Stimulated activated CD4-positive, alpha-beta T cell treated with anti-CD3 and anti-CD28 coated beads, Interleukin-4, amount 100 ng/mL, for 1 hour (primary cell): ENCODE measurements around the gene CCDC201.

Experiments used
- DNase-seq: peaks from one replicate; pipeline ENCODE4 v3.0.0-alpha.2; 2020

CCDC201 gene

DNA sequence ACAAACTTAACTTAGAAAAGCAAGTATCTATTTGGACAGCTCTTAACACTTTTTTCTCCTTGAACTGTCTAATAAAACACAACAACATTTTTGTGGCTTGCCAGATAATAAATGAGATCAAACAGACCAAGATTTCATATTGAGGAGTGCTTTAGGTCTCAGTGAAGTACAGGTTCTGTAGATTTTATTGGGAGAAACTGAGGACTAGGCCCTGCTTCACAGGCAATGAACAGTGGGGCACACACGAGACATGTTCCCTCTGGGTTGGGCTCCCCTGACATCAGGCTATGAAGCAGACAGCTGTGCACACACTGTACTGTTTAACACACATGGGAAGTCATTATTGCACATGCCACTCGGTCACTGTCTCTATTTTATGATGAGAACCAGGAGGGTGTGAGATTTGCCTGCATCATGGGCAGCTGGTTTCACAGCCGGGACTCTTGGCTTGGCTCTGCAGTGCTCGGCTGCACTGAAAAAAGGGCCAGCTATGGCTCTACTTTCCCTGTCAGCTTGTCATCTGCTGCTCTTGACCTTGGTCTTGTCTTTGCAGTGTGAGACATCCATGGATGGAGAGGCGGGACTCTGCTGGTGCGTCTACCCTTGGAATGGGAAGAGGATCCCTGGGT is 19.6 kb upstream of the CCDC201 start:
- no peak for DNase-seq

DNA sequence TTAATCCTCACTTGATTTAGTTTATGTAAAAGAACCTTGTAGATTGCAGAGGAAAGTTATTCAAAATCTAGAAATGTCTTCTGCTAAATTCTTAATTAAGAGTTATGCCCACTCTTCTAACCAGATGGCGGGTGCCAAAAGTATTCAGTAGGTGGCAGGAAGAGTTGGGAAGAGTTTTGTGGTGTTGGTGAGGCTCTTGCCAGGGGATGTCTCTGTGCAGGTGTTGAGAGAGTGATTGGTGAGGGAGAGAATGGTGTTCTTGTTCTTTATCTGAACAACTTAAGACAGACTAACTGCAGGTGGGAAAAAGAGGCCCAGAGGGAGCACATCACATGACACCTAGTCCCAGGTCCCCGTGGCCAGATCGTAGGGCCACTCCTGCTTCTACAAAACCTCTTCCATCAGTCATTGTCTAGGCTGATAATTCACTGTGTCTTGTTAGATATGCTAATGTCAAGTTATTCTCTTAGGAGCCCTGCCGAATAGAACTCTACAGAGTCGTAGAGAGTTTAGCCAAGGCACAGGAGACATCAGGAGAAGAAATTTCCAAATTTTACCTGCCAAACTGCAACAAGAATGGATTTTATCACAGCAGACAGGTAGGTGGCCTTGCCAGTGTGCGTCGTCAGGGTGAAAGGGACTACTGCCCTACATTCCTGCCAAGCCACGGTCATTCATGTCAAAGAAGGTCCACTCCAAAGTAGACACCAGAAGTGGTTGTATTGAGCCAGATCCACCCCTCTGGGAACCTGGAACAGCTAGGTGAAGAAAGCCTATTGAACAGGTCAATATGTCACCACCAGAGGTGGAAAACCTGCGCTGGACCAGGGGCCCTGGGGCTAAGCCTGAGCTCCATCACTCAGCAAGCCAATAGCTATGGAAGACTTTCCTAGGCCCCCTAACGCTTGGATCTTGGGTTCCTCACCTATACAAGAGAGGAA is 18.9 kb upstream of the CCDC201 start:
- DNase-seq, result no peak

DNA sequence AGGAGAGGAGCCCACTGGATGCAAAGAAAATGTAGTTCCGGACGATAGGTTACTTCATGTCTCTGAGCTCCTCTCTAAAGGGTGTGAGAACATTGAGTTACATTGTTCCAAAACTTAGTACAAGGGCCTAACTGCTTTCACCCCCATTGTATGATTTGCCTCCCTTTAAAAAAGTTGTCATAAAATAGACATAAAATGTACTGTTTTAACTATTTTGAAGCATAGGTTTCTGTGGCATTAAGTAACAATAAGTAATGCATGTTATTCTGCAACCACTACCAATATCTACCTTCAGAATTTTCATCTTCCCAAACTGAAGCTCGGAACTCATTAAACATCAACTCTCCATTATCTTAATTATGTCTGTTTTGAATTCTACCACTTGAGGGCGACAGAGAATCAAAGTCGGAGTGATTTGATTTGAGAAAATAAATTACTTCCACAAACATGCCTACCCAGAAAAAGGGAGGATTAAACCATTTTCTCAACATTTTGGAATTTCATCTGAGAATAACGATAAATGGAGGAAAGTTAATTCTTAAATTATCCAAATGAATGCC is 18.1 kb upstream of the CCDC201 start:
- DNase-seq, result no peak

DNA sequence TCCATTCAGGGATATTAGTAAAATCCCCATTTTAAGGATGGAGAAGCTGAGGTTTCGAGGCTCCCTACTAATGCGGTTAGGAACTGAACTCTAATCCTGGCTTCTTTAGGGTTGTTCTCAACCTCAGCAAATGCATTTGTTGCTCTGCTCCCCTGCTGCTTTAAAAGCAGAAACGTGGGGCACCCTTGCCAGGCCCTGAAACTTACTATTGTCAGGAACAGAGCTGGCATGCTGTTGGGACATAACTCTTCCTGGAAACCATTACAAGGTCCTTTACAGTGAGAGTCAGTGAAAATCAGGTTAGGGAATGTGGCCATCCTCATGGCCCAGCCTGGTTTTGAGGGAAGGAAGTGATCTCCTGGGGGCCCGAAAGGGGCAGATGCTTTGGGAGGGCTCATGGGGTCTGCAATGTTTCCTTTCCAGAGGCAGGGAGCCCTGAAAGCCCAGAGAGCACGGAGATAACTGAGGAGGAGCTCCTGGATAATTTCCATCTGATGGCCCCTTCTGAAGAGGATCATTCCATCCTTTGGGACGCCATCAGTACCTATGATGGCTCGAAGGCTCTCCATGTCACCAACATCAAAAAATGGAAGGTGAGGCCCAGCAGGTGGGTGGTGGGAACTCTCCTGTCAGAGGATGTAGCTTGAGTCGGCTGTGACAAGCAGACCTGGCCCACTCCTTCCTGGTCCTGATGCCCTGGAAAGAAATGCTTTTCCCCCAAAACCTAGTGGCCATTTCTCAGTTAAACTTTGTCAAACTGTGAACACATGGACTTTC is 17.4 kb upstream of the CCDC201 start:
- no peak for DNase-seq

DNA sequence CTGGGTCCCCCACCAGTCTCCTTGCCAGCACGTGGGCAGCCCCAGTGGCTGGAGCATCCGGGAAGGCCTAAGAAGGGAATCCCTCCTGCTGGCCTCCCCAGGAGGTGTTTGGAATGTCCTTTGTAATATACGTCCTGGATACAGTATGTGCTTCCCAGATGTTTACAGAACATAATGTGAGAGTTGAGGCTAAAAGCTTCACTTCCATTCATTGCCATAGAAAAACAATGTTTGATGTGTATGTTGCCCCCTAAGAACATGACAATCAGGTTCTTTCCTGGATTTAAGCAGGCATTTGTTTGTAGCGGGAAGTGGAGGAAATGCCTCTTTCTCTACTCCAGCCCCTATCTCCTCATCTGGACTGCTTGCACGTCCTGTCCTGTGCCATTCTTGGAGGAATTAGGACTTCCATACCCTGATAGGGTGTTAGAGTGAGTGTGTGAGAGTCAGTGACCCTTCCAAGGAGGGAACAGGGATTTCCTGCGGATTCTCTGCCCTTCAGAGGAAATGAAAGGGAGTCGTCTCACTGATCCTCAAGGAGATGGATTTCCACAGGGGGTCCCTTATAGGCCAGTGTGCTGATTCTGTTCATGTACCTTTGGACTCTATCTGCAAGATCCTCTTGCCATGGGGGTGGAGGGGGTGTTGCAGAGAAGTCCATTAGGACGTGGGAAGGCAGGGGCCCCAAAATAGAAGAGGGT is 16.6 kb upstream of the CCDC201 start:
- no peak for DNase-seq

DNA sequence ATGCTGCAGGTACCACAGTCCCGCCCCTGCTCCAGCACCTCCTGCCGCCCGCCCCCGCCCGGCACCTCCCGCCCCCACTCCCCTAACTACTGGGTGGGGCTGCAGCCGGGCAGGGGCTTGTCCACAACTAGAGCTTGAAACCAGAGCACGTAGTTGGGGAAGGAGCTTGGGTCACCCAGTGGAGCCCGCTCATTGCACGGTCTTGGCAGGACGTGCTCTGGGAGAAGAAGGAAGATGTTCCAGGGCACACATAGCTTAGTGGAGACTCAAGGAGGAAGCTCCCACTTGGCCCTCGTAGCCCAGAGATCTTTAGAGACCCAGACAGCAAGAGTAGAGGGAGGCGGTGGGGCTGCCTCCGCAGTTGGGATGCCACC is 16.1 kb upstream of the CCDC201 start:
- no peak for DNase-seq

DNA sequence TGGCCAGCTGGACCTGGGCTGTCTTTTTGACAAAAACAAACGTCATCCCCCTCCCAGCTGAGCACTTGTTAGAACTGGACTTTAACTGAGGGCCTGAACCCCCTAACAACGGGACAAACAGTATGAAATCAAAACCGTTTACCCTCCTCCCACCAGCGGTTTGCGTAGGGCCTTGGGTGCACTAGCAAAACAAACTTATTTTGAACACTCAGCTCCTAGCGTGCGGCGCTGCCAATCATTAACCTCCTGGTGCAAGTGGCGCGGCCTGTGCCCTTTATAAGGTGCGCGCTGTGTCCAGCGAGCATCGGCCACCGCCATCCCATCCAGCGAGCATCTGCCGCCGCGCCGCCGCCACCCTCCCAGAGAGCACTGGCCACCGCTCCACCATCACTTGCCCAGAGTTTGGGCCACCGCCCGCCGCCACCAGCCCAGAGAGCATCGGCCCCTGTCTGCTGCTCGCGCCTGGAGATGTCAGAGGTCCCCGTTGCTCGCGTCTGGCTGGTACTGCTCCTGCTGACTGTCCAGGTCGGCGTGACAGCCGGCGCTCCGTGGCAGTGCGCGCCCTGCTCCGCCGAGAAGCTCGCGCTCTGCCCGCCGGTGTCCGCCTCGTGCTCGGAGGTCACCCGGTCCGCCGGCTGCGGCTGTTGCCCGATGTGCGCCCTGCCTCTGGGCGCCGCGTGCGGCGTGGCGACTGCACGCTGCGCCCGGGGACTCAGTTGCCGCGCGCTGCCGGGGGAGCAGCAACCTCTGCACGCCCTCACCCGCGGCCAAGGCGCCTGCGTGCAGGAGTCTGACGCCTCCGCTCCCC is 15.5 kb upstream of the CCDC201 start, which contains the start of gene IGFBP1:
Gene IGFBP1 (plus strand): TSS at position 304 of the 808 bp plus-strand sequence. CDS start 165 bp downstream, at position 469.
- DNase-seq, result no peak

DNA sequence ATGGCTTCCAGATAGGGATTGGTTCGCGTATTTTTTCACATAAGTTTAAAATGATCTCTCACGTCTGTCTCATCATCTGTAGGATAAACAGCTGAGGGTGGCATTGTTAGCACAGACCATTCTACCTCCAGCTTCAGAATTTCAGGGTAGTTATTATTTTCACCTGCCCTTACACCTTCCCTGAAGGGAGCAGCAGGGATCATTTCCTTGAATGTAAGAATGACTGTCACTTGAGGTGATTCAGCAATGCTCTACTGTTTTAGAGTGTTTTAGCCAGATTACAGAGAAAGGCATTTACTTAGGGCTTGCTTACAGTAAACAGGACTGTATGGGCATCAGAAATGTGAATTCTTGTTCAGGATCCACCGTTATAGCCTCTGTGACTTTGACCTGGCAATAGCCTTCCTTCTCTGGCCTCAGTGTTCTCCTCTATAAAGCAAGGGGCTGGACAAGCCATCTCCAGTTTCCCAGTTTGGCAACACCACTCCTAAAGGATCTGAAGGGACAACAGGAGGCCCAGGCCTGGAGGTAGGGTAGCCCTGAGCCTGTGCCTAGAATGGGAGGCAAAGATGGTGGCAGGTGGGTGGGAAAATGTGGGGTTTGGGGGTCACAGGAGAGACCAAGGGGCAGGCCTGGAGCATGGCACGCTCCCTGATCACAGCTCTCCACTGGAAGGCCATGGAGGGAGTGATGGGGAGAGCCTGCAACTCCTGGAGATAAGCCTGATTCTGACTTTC is 14.2 kb upstream of the CCDC201 start:
- no peak for DNase-seq

DNA sequence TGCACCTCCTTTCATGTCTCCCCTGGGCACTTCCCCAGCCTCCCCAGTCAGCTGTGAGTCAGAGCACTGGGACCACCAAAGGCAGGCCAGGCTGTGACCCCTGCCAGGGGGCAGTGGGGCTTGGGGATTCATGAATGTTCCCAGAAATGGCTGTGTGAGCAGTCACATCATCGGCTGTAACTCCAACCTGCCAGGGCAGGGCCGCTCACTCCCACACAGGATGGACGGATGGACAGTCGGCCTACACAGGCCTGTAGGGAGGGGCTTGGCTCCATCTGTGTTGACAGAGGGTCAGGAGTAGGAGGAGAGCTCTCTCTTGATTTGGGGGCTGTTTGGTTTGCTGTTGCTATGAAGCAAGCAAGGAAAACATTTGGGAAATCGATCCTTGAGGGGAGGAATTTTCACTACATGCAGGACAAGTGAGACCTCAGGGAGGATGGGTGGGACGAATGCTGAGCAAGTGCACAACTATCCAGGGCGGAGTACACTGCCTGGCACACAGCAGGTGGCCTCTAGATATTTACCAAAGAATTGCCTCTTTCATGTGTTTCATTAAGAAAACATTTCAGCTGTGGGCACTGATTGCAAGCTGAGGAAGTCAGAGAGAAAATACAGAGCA is 12.5 kb upstream of the CCDC201 start:
- no peak for DNase-seq

DNA sequence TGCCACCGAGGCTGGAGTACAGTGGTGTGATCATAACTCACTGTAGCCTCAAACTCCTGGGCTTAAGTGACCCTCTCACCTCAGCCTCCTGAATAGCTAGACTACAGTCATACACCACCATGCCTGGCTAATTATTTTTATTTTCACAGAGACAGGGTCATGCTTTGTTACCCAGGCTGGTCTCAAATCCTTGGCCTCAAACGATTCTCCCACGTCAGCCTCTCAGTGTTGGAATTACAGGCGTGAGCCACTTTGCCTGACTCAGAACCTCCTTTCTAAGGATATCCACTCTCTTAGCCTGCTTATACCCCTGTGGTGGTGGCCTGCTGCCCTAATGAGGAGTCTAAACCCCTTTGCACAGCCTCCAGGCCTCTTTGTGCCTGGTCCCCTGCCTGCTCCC is 11.3 kb upstream of the CCDC201 start:
- no peak for DNase-seq

DNA sequence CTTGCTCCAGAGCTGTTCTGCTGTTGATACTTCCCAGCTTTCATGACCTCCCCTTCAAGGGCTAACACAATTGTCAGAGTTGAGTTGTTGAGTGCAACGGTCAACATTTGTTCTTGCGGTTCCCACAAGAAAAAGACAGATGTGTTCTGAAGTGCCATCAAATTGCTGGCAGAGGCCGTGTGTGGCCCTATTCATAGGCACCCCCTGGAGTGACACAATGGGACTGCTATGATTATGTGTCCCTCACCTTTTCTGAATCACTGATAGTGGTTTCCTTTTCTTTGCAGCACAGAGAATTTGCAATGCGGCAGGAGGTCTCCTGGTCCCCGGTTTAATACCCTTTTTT is 9.6 kb upstream of the CCDC201 start:
- DNase-seq, result no peak

DNA sequence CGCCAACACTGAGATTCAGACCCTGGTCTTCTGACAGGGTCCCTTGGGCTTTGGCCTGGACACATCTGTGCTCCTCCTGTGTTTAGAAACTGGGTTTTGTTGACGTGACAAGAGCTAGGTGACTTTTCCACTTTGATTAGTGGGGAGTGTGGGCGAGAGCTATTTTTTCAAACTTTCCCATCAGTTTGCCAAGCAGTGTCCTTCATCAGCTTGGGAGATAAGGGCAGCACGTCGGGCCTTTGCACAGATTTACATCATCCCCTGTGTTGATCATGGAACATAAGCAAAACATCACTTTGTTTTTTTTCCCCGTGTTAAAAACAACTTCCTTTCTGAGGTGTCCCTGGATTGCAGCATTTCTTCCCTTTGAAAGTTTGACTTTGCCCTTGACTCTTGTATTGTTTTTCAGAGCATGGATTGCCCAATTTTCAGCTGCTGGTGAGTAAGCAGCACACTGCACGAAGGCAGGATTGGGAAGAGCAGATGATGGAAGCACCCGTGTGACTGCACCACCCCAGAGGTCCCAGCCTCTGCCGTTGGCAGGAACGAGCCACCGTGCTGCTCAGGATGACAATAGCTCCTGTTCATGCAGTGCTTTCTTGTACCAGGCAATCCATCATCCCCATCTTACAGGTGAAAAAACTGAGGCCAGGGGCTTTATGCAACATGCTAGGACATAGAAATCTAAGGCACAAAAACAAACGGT is 9.0 kb upstream of the CCDC201 start:
- no peak for DNase-seq

DNA sequence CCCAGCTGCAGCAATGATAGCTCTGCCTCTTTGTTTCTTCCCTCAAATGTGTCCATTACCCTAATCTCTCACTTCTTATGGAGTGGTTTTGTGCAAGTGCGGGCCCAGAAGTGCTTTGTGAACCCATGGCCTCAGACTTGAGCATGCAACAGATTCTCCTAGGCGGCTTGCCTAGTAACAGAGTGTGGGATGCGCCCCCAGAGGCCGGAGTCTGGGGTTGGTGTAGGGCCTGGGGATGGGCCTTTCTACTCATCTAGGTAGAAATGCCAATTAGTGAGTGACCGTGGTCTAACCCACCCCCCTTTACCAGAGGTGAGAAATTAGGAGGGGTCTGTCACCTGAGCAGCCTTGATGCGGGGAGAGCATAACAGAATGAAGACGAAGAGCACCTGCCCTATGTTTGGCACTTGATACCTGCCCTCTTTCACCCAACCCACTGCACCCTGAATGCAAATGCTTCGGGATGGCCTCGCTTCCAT is 8.4 kb upstream of the CCDC201 start:
- DNase-seq, result no peak

DNA sequence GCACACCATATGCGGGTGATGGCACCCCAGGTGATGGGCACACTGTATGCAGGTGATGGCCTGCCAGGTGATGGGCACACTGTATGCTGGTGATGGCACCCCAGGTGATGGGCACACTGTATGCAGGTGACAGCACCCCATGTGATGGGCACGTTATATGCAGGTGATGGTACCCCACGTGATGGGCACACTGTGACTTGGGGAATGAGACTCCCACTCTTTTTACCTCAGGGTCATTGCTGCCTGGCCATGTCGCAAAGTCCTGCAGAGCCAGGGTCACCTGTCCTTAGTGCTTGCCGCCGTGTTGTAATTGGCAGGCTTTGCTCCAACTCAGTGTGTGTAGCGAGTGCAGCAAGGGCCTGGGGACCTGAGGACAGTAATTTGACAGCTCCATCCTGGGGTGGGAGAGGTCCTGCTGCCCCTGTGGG is 7.6 kb upstream of the CCDC201 start:
- no peak for DNase-seq

DNA sequence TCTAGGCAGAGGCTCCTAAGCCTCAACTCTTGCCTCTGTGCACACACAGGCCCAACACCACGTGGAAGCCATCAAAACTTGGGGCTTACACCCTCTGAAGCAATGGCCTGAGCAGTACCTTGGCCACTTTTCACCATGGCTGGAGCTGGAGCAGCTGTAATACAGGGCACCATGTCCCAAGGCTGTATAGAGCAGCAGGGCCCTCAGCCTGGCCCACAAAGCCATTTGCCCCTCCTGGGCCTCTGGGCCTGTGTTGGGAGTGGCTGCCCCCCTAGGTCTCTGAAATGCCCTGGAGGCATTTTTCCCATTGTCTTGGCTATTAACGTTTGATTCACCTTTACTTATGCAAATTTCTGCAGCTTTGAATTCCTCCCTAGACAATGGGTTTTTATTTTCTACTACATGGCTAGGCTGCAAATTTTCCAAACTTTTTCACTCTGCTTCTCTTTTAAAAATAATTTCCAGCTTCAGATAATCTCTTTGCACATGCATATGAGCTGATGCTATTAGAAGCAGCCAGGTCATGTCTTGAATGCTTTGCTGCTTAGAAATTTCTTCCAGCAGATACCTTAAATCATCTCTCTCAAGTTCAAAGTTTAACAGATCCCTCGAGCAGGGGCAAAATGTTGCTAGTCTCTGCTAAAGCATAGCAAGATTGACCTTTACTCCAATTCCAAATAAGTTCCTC is 5.7 kb upstream of the CCDC201 start:
- DNase-seq, result no peak

DNA sequence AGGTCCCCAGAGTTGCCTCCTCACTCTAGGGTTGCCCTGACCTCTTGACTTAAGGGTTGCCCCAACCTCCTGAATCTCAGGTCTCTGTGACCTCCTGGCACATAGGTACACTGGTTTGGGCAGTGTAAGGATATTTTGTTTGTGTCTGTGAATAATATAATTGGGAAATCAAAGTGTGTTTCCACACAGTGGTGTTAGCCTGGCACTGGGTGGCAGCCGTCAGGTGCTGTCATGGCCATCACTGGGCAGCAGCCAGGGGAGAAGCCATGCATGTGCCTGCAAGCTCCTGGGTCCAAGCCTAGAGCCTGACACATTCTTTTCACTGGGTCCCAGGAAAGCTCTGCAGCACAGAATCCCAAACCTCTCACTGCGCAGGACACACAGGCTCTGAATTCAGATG is 3.6 kb upstream of the CCDC201 start:
- no peak for DNase-seq

DNA sequence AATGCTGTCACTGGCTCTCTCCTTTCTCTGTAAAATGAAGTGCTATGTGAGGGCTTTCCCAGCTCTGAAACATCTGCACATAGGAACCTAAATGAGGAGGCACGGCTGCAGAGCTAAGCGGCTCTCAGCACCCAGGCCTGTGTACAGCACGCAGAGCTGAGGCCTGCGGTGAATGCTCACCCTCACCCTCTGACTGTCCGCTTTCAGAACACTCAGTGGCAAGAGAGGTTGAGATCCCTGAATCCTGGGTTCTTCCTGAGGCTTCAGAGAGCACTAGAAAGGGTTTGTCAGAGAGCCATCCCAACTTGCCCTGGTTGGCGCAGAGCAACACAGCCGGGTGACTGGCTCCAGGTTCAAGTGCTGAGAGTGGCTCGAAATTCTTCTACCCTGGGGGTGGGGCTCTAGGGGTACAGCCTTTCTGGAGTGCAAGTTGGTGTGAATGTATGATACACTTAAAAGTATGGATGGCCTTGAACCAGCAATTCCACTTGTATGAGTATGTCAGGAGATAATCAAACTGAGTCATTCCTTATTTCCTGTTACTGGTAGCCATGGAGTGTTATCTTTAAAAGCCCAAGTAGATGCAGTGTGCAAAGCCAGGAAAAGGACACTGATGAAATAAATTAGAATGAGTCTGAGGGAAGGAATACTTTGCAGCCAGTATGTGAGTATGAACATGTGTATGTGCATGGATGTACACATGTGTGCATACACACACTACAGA is 1.7 kb upstream of the CCDC201 start:
- DNase-seq, result no peak

DNA sequence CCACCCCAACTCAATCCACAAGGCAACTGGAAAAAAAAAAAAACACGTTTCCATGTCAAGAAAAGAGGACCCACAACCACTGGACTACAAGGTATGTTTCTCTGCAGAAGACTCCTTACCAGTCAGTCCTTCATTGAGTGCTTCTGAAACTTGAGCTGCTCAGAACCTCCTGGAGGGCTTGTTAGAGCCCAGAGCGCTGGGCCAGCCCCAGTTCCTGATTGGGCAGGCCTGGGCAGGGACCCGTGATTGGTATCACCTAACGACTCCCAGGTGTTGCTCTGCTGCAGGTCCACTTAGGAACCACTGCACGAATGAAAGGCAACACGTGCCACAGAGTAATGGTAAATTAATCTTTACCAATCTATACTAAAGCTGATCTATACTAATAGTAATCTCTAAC is 473 bp upstream of the CCDC201 start:
- DNase-seq, result no peak
